ENCODE measurements around the gene BANP.
A peak's percentile ranks its signal among the peaks of the same experiment; 100 is the strongest.
"Not testable (repeated sequence)": the region's sequence is repeated elsewhere in the genome, so short reads cannot be mapped to it uniquely, and the experiment has no call there.

BANP gene

DNA sequence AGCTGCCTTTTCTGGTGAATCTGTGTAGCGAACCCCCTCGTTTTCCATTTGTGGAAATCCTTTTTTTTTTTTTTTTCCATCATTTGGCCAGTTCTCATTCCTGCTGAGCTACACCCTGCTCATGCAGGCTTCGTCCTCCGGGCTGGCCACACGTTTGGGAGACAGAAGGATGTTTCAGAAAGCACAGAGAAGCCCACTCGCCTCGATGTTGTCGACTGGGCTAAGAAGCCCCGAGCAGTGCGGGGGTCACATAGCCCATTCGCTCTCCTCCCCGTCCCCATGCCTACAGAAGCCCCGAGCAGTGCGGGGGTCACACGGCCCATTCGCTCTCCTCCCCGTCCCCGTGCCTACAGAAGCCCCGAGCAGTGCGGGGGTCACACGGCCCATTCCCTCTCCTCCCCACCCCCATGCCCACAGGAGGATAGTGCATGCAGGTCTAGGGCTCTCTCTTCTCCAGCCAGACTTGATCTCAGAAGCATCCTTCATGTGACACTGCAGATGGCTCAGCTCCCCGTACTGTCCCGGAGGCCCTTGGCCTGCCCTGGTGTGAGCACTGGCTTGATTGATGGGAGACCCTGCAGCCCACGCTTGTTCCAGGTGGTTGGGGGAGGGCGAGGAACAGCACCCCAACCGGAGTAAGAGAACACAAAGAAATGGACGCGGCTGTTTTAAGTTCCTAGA, 89.1 kb downstream of the BANP start:
- peak in 2 of 10 donors; percentile 50 to 80 for DNase-seq

DNA sequence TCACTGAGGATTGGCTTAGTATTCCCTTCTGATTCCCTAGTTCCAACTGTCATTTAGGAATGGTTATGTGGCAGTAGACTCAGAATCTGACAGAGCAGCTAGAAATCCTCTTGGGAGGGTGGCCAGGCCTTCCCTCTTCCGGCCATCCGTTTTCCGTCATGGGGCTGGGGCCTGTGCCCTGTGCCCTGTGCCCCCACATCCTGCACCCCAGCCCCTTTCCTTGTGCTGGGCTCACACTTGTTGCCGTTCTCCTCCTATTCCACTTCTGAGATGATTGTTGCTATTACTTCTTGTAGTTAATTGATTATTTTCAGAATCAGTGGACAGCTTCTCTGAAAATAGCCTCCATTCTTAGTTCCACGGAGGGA, 89.6 kb downstream of the BANP start:
- intact Hi-C loops (cut with DNase I), result not testable (repeated sequence)
- DNase-seq, result peak in 1 of 10 donors; percentile 74

More for the DNA sequence above, 89.1 kb downstream of the BANP start:
- intact Hi-C loops (cut with DNase I), result not testable (repeated sequence)

GRCh38 chr16:88041506-88041905, 90.3 kb downstream of the BANP start:
- intact Hi-C loops (cut with DNase I), result not testable (repeated sequence)
- peak in 2 of 10 donors; percentile 27 to 55 for DNase-seq

GRCh38 chr16:88041986-88042562, 90.8 kb downstream of the BANP start:
- peak in 2 of 10 donors; percentile 33 to 68 for DNase-seq
- intact Hi-C loops (cut with DNase I), result not testable (repeated sequence)

GRCh38 chr16:88043208-88043910, 92.1 kb downstream of the BANP start:
- peak in 1 of 10 donors; percentile 8 for DNase-seq
- intact Hi-C loops (cut with DNase I), result not testable (repeated sequence)

DNA sequence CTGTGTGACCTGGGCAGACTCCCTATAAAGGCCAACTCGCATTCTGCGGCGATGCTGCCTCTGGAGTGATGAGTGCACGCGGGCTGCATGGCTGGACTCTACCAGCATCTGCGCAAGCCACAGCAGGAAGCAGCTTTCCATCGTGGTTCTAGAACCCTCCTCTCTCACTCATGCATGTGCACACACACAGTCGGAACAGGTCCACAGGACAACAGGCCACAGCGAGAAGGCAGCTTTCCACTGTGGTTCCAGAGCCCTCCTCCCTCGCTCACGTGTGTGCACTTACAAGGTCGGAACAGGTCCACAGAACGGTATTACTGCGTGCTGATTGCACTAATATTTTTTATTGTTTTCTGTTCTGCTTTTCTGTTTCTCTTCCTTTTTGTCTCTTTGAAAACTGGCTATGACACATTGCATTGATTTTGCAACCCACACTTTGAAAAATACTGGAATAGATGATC, 92.9 kb downstream of the BANP start:
- peak in 2 of 10 donors; percentile 62 to 78 for DNase-seq
- intact Hi-C loops (cut with DNase I), result not testable (repeated sequence)

DNA sequence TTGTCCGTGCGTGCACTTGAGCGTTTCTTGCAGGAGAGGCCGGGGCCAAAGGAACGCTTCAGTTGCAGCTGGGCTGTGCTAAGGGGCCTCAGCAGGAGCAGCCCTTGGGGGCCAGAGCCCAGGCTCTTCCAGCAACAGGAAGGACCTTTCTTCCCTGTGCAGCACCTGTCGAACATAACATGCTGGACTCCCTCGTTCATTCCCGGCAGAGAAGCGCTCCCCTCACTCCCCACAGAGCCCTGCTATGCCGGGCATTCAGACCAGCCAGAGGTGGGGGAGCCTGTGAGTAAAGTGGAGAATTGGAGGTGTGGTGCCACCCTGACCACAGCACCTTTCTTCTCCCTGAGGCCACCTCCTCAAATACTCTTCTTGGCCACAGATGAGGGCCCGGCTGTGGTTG, 94.1 kb downstream of the BANP start:
- peak in 2 of 10 donors; percentile 54 to 57 for DNase-seq
- intact Hi-C loops (cut with DNase I), result not testable (repeated sequence)

DNA sequence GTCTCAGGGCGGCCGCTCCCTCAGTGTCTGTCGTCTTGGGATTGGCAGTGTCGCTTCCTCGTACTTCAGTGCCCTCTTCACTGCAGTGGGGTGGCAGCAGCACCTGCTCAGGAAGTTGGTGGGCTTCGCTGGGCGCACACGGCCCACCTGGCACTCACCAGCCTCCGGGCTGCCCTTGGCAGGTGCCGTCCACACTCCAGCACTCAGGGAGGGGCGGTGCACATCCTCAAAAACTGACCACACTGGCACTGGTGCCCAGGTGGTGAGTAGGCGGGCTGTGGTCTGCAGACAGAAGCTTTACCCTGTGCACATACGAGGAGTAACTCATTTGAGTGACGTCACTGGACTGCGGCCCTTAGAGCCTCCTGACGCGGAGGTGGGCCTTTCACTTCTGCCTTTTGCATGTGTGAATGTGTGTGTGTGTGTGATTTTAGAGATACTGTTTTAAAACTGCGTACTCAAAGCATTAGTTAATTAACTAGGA, 94.6 kb downstream of the BANP start:
- peak in 2 of 10 donors; percentile 91 to 92 for DNase-seq
- intact Hi-C loops (cut with DNase I), result no loop called here

DNA sequence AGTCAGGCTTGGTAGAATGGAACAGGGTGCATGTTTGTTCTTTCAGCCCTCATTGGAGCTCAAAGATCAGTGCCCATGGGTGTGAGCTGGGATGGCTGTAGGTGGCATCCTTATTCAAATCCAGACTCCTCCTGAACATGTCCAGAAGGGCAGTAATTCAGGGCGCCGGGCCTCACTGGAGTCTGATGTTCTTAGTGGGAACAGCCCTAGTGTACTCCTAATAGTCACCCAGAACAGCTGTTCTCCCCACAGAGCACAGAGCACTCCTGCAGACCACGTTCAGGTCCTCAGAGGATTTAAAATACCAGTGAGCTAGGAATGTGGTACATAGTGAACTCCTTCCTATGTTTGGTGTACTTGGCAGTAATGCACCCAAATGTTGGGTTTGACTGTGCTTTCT, 96.2 kb downstream of the BANP start:
- intact Hi-C loops (cut with DNase I), result no loop called here

DNA sequence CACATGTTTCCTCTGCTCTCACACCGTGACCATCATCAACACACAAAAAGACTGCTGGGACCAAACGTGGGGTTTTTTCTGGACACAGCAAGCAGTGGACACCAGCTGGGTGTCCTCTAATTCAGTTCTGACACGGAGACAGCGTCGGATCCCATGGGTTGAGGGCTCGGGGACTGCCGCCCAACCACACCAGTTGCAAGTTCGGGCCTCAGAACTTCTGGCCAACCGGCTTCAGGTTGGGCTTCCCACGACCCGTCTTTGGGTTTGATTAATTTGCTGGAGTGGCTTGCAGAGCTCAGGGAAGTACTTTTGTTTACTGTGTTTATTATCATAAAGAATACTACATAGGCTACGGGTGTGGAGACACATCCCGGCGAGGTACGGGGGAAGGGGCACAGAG, 97.8 kb downstream of the BANP start:
- DNase-seq, result peak in 2 of 10 donors; percentile 27 to 39
- intact Hi-C loops (cut with DNase I), result no loop called here

More for the DNA sequence above, 96.2 kb downstream of the BANP start:
- peak in 2 of 10 donors; percentile 27 to 74 for DNase-seq

DNA sequence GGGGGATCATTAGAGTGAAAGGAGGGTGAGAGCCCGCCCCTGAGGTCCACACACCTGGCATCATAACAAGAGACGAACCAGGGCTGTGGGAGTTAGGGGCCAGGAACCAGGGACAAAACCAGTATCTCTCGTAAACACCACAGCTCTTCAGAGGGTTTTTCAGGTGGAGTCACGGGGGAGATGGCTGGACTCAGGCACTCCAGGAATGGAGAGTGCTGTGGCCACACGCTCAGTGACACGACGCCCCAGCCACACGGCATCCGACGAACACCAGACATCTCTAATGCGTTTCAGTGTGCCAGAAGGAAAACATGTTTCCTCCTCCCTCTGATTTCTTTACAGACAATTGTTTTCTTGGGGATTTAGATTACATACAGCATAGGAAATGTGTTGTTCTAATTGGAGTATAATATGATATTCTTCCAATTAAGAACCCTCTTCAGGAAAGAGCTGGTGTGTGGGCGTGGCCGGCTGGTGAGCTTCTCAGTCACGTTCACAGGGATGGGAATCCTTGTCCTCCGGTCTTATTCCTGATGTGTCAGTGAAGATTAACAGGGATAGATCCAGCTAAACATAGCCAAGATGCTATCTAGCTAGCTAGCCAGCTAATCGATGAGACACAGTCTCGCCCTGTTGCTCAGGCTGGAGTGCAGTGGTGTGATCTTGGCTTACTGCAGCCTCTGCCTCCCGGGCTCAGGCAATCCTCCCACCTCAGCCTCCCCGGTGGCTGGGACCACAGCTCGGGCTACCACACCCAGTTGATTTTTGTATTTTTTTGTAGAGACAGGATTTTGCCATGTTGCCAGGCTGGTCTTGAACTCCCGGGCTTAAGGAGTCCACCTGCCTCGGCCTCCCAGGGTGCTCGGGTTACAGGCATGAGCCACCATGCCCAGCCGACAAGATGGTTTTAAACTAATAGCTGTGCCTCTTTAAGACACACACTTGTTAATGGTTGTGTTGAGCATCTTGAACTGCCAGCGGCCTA, 98.6 kb downstream of the BANP start:
- peak in 2 of 10 donors; percentile 56 to 67 for DNase-seq
- intact Hi-C loops (cut with DNase I), result no loop called here

GRCh38 chr16:88050952-88051660, 99.9 kb downstream of the BANP start:
- DNase-seq, result peak in 2 of 10 donors; percentile 51 to 52
- intact Hi-C loops (cut with DNase I), result no loop called here

DNA sequence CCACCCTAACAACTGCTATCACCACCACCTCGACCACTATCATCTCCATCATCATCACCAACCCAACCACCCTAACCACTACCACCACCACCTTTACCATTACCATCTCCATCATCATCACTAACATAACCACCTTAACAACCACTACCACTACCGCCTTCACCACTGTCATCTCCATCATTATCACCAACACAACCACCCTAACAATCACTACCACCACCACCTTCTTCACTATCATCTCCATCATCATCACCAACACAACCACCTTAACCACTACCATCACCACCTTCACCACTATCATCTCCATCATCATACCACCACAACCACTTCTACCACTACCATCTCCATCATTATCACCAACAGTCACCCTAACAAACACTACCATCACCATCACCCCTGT, 101.4 kb downstream of the BANP start:
- intact Hi-C loops (cut with DNase I), result no loop called here
- DNase-seq, result peak in 1 of 10 donors; percentile 3

- intact Hi-C loops (cut with DNase I), result not testable (repeated sequence)
Observed at GRCh38 chr16:88053479-88053878, 102.2 kb downstream of the BANP start.

DNA sequence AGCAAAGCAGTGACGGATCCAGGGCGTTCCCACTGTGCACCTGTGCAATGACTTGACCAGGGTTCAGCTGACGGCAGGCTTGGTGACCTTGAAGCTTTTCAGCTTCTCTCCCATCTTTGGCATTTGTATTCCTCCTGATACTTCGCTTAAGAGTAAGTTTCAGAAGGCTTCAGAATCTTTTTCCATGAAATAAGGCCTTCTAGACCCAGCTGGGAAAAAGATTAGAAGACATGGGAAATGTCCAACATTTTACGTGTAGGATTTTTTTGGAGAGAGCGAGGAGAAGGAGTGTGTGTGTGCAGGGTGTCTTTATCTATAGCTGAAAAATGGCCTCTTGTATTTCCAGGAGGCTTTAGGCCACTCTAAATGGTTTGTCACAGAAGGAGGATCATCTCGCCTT, 104.1 kb downstream of the BANP start:
- DNase-seq, result no peak

More at GRCh38 chr16:88053479-88053878, 102.2 kb downstream of the BANP start:
- DNase-seq, result peak in 1 of 10 donors; percentile 4

DNA sequence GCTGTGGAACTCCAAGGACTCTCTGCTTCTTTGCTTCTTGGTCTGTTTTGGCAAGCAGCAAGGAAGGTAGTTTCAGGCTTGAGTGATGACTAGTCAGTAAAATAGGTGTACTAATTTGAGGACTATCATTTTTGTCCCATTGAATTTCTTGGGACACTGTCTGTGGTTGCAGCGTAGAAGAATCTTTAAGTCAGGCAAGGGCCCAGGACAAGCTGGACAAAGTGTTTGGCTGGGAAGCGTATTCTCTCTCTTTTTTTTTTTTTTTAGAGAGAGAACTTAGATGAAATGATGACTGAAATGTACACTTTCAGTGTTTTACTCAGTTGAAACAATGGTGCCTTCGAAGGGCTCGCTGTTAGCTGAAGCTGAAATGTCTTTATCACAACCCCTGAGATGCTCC, 105.0 kb downstream of the BANP start:
- peak in 1 of 10 donors; percentile 7 for DNase-seq
- intact Hi-C loops (cut with DNase I), result no loop called here

More for the DNA sequence above, 104.1 kb downstream of the BANP start:
- intact Hi-C loops (cut with DNase I), result no loop called here

DNA sequence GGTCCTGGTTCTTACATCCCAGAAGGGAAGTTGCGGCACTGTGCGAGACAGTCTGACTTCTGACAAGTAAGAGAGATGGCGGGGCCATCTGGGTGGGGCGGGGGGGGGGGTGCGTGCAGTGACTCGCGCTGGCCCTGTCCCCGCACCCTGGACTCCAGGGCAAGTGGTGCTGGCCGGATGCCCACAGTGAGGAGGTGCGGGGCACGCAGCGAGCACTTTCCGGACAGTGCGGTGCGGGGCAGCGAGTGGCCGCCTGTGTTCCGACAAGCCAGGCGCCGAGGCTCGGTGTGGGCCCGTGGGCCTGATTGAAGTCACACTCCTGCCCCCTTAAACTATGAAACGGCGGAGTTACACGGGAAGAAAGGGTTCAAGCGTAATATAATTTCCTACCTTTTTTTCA, 106.4 kb downstream of the BANP start:
- DNase-seq, result peak in 2 of 10 donors; percentile 56 to 74
- intact Hi-C loops (cut with DNase I), result no loop called here

DNA sequence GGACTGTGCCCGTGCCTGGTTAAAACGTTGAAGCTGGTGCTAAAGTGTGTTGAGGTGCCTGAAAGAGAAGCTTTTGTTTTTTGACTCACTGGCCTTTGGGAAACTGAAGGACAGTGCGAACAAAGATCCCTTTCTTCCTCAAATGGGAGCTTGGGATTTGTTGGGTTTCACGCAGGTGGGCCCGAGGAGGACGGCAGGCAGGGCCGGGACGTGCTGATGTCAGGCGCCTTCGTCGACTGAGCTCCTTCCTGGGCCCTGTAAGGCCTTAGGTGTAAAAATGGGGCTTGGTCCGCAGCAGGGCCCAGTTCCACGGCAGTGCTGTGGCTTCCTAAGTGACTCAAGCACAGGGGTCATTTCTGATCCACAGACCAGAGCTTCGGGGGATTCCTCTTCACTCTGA, 106.9 kb downstream of the BANP start:
- peak in 2 of 10 donors; percentile 45 to 79 for DNase-seq
- intact Hi-C loops (cut with DNase I), result no loop called here

DNA sequence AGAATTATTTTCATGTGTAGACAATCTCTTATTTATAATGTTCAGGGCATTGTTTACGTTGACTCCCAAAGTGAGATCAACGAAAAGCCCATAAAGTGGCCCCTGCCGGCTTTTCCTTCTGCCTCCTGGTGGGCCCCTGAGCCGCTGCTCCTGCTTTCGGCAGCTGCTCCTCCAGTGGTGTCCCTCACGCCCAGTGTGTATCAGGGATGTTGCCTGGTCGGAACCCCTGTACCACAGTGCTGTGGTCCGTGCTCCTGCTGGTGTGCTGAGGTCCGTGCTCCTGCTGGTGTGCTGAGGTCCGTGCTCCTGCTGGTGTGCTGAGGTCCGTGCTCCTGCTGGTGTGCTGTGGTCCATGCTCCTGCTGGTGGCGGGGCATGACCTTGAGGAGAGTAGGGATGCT, 107.6 kb downstream of the BANP start:
- intact Hi-C loops (cut with DNase I), result no loop called here
- peak in 2 of 10 donors; percentile 23 to 43 for DNase-seq
